LNCAP (cell line): ENCODE data around the gene CD276.

Experiments
- CTCF ChIP-seq: fragments of 450-650 bp; IDR thresholded peaks from 2 replicates; pipeline ENCODE4 v1.5.1; 2017; ENCODE audit warnings: mild to moderate bottlenecking

The CD276 gene

GRCh38 chr15:73680549-73680948 lies 3.6 kb upstream of the CD276 start:
- no peak for TF ChIP-seq CTCF

- TF ChIP-seq CTCF, result no peak
Measured at GRCh38 chr15:73681063-73681462, 3.1 kb upstream of the CD276 start.

- no peak for TF ChIP-seq CTCF
Measured at GRCh38 chr15:73681856-73682599, 2.2 kb upstream of the CD276 start.

GRCh38 chr15:73682600-73683090 lies 1.5 kb upstream of the CD276 start:
- no peak for TF ChIP-seq CTCF

- peak; percentile 40; the same call in 1 of the 2 replicates for TF ChIP-seq CTCF
Measured at GRCh38 chr15:73683257-73683776, 866 bp upstream of the CD276 start.

GRCh38 chr15:73684581-73685455 lies 635 bp downstream of the CD276 start:
- TF ChIP-seq CTCF, result no peak

- TF ChIP-seq CTCF, result no peak
Measured at GRCh38 chr15:73685981-73686380, 1.8 kb downstream of the CD276 start.
